AG04449 (cell line): ENCODE measurements around the gene LCOR.

Source experiments
- CTCF ChIA-PET: fragments of 350-600 bp; formaldehyde crosslinking; extraction: SDS; loops from one replicate; lab custom pipeline; 2021; ENCODE audit warnings: antibody characterized with exemption; lab: Yijun Ruan, JAX
- POLR2A ChIA-PET: fragments of 400-600, 350-600 bp; formaldehyde crosslinking; extraction: SDS; loops from one replicate; lab custom pipeline; 2020; ENCODE audit warnings: antibody characterized with exemption, inconsistent platforms; lab: Yijun Ruan, JAX
- DNase-seq: peaks from one replicate; pipeline ENCODE4 v3.0.0-alpha.2; 2010; ENCODE audit warnings: low read depth, low spot score
- H3K4me3 ChIP-seq: 2 replicates; pipeline ENCODE4 v1.5.1; 2011; ENCODE audit warnings: low read depth, mild to moderate bottlenecking, control low read depth, low read length
- CTCF ChIP-seq: IDR thresholded peaks from one replicate; pipeline ENCODE4 v1.5.1; 2011; ENCODE audit warnings: mild to moderate bottlenecking, moderate library complexity, low read length, control low read depth, inconsistent platforms; ENCODE audit not compliant: insufficient read depth; ENCODE audit errors: missing control alignments

Gene LCOR

GRCh38 chr10:96996275-96996965 lies 164.3 kb downstream of the LCOR start:
- DNase-seq, result no peak
- H3K4me3 ChIP-seq, result no peak overlapping the region
- CTCF ChIA-PET, result interaction anchor here (1.9 kb wide), 1 partner anchor 29 kb away, joined by 13 read pairs; no protein-coding TSS in a partner anchor
- no peak for TF ChIP-seq CTCF
- POLR2A ChIA-PET, result no interaction called here

GRCh38 chr10:96998329-96998888 lies 166.3 kb downstream of the LCOR start:
- no peak for DNase-seq
- ChIA-PET POLR2A (no interaction called here), CTCF (no interaction called here)
- H3K4me3 ChIP-seq, result no peak overlapping the region
- TF ChIP-seq CTCF, result no peak

DNA sequence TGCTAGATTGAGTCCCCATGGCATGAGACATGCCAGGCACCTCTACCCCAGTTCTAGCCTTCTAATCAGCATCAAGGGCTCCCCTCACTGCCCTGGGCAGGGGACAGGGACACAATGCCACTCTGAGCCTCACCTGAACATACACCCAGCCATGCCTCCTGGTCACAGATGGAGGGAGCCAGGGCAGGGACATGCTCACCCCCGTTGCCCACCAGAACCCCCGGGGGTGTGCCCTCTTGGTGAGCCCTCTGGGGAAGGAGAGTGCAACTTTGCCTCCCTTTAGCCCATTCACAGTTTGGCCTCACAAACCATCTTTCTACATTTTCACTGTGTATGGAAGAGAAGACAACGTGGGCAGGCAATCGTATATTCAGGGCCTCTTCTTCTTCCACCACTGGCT lies 167.2 kb downstream of the LCOR start:
- TF ChIP-seq CTCF, result no peak
- POLR2A ChIA-PET, result no interaction called here
- DNase-seq, result no peak
- H3K4me3 ChIP-seq, result no peak overlapping the region
- CTCF ChIA-PET, result no interaction called here

- POLR2A ChIA-PET, result no interaction called here
- CTCF ChIA-PET, result interaction anchor here (0.9 kb wide), 1 partner anchor 36 kb away, joined by 5 read pairs; no protein-coding TSS in a partner anchor
- no peak for TF ChIP-seq CTCF
- H3K4me3 ChIP-seq, result no peak overlapping the region
- no peak for DNase-seq
Observed at GRCh38 chr10:96999987-97000386, 167.9 kb downstream of the LCOR start.

DNA sequence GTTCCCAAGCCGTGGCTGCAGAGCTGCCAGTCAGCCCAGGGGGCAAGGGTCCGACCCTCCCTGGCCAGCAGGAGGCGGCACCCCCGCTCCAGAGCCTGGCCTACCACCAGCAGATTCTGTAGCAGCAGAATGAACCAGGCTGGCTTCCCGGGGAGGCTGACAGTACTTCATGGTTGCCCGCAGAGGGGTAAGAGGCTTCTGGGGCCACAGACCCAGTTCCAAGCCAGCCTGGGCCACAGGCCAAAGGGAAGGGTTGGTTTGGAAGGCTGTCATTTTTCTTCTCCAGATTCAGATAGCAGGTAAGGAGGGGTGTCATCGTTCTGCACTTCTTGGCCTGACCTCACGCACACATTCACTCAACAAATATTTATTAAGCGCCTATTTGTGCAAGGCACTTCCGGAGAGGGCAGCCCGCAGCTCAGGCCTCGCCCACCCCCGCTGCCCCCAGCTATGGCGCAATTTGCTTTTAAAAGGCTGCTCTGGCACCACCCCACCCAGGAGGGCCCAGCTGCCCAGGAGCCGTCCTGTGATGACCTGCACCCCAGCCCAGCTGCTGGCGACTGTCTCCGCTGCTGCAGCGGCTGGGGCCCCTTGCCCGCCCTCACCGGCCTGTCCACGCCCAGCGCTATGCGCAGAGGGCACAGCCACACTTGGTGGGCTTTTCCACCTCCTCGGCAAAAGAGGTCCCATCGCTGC lies 168.5 kb downstream of the LCOR start:
- no peak overlapping the region for H3K4me3 ChIP-seq
- no peak for TF ChIP-seq CTCF
- ChIA-PET CTCF (interaction anchor here (0.9 kb wide), 1 partner anchor 35 kb away, joined by 5 read pairs; no protein-coding TSS in a partner anchor), POLR2A (no interaction called here)
- no peak for DNase-seq
